Measurements from ENCODE around the gene POLR3K.

The POLR3K gene

DNA sequence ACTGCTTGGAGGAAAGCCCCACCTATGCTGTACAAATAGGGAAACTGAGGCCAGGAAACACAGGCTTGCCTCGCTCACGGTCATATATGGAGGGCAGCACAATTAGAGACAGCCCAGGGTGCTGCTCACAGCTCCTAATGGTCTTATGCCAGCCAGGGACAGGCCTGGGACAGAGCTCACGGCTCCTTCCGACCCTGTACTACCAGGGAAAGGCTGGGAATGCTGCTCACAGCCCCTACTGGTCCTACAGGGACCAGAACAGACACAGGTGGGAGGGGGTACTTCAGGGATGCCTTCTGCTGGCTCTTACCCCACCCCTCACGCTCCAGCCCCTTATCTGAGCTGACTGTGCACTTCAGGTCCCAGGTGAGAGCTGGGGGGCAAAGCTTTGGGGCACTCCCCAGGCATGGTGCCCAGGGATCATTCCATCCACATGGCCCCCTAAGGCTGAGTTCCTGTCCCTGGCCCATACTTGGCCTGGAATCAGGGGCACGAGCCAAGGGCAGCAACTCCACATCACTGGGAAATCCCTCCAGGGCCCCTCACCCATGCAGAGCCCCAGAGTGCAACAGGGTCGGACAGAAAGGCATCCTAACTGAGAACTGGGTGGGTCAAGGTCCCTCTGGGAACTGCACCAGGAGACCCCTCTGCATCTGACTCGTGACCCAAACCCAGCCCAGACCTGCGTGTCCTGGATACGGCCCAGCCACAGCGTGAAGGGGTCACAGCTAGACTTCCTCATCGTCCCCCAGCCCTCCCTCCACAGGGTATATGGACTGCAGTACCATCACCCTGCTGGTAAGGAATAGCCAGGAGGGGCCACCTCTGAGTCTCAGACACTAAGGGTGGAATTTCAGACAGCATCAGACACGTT is 13.1 kb upstream of the POLR3K start:
- no peak for DNase-seq (ENCODE audit: low read depth in 1 of 2, low spot score in 1 of 2)

DNA sequence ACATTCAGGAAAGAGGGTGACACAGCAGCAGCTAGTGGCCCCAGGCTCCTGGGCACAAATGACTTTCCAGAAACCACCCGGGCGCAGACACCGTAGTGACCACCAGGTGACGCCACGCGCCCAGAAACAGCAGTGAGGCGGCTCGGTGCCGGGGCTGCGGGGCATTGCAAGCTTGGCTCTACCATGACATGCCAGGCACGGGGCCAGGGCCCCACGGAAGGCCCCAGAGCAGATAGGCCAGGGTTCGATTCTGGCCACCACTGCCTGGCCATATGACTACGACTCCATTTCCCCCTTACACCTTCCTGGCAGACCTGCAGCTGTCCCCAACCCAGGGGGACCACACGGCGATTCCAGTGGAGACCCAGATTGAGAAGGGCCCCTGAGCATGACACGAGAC is 12.3 kb upstream of the POLR3K start:
- DNase-seq (ENCODE audit: low read depth in 1 of 2, low spot score in 1 of 2) = peak; percentile 80 to 81

GRCh38 chr16:64914-65255 is 11.5 kb upstream of the POLR3K start:
- DNase-seq (ENCODE audit: low read depth in 1 of 2, low spot score in 1 of 2) = no peak

- DNase-seq (ENCODE audit: low read depth in 1 of 2, low spot score in 1 of 2) = no peak
Observed at GRCh38 chr16:63998-64913, 10.8 kb upstream of the POLR3K start.

DNA sequence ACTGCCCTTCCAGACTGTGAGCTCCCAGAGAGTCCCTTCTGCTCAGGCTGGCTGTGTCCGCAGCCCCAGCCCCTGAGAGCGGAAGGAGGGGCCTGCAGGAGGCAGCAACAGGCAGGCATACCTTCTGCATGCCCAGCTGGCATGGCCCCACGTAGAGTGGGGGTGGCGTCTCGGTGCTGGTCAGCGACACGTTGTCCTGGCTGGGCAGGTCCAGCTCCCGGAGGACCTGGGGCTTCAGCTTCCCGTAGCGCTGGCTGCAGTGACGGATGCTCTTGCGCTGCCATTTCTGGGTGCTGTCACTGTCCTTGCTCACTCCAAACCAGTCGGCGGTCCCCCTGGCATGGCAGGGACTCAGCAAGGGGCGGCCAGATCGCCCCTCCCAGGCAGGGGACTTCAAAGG is 10.1 kb upstream of the POLR3K start:
- DNase-seq (ENCODE audit: low read depth in 1 of 2, low spot score in 1 of 2) = no peak

DNA sequence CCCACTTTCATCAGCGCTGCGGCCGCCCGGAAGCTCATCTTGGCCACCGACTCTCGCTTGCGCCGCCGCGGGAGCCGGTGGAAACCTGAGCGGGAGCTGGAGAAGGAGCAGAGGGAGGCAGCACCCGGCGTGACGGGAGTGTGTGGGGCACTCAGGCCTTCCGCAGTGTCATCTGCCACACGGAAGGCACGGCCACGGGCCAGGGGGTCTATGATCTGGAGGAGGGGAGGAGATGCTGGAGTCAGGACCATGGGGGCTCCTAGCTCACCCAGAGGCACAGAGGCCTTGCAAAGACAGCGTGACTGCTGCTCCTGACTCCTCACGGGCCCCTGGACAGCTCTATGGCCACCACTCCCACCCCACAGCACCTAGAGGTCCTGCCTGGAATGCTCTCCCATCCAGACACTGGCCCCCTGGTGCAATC is 9.6 kb upstream of the POLR3K start:
- DNase-seq (ENCODE audit: low read depth in 1 of 2, low spot score in 1 of 2) = no peak

- no peak for DNase-seq (ENCODE audit: low read depth in 1 of 2, low spot score in 1 of 2)
Observed at GRCh38 chr16:62283-62967, 9.0 kb upstream of the POLR3K start.

DNA sequence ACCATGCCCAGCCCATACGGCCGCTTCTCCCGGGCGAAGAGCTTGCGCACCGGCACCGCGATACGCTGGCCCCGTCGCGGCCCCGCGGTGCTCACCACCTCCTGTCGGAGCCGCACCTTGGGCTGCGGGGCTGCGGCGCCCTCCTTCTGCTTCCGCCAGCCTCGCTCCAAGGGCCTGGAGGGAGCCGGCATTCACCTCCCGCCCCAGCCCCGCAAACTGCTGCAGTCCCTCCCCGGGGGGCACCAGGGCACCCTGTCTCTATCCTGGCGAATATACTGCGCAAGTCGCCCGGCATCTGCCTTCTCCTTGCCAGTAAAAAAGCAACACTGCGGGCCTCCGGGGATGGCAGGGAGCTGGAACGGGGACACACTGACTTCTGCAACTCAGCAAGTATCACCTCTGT is 8.5 kb upstream of the POLR3K start:
- DNase-seq (ENCODE audit: low read depth in 1 of 2, low spot score in 1 of 2) = no peak

DNA sequence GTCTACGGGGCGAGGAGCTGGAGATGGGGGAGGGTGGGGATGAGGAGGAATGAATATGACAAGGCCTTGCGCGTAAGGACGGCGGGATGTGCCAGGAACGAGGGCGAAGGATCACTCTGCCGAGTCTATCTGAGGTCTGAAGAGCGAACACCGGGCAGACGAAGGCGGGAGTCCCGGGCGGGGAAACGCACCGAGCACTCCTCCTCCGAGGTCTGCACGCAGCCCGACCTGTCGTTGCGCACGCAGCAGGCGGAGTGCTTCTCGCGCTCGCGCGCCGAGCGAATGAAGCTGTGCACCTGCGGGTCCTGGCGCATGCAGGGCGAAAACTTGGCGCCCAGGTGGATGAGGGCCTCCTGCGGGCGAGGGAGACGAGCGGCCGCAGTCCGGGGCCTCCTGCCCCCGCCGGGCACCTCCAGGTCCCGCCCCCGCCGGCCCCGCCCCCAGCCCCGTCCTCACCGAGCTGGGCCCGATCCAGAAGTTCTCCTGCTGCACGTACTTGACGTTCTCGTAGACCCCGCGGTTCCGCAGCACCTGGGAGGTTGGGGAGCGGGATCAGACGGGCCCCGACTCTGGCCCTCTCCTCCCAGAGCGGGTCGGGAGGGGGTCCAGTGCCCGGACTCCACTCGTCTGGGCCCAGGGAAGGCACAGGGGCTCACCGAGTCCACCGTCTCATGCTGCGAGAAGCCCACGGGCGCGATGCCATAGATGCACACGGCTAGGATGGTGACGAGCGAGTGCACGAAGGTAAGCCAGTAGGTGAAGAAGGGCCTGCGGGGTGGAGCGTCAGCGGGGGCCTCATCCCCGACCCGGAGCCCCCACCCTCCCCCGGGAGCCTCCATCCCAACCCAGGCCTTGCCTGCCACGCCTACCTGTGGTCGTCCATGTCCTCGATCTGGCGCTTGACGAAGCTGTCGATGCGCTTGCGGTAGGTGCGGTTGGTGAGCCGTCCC is 7.8 kb upstream of the POLR3K start:
- no peak for DNase-seq (ENCODE audit: low read depth in 1 of 2, low spot score in 1 of 2)

- DNase-seq (ENCODE audit: low read depth in 1 of 2, low spot score in 1 of 2) = no peak
Observed at GRCh38 chr16:60166-60565, 6.8 kb upstream of the POLR3K start.

GRCh38 chr16:59440-60059 is 6.1 kb upstream of the POLR3K start:
- DNase-seq (ENCODE audit: low read depth in 1 of 2, low spot score in 1 of 2) = no peak

- no peak for DNase-seq (ENCODE audit: low read depth in 1 of 2, low spot score in 1 of 2)
Observed at GRCh38 chr16:58491-59439, 5.4 kb upstream of the POLR3K start.

- no peak for DNase-seq (ENCODE audit: low read depth in 1 of 2, low spot score in 1 of 2)
Observed at GRCh38 chr16:57711-58110, 4.3 kb upstream of the POLR3K start.

- DNase-seq (ENCODE audit: low read depth in 1 of 2, low spot score in 1 of 2) = no peak
Observed at GRCh38 chr16:56231-56927, 3.0 kb upstream of the POLR3K start.

DNA sequence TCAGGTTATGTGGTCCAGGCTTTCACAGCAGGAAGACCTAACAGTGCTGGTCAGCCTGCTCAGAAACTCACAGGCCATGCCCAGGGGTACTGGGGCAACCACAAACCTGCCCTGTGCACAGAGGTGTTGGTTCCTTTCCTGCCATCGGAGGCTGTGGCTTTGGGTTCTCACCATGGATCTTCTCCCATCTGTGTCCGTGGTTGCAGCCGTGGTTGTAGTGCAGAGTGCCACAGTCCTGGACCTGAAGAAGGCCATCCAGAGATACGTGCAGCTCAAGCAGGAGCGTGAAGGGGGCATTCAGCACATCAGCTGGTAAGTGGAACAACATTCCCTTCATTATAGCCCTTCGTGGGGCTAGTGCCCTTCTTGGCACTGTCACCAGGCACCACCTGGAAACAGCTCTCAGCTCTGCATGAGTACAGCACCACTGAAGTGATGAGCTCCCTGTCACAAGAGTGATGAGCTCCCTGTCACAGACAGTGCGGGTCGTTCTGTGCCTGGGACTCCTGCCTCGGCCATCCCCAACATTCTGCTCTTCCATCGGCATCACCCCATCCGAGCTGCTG is 2.2 kb upstream of the POLR3K start:
- DNase-seq (ENCODE audit: low read depth in 1 of 2, low spot score in 1 of 2) = no peak

- DNase-seq (ENCODE audit: low read depth in 1 of 2, low spot score in 1 of 2) = no peak
Observed at GRCh38 chr16:54237-54581, 801 bp upstream of the POLR3K start.

DNA sequence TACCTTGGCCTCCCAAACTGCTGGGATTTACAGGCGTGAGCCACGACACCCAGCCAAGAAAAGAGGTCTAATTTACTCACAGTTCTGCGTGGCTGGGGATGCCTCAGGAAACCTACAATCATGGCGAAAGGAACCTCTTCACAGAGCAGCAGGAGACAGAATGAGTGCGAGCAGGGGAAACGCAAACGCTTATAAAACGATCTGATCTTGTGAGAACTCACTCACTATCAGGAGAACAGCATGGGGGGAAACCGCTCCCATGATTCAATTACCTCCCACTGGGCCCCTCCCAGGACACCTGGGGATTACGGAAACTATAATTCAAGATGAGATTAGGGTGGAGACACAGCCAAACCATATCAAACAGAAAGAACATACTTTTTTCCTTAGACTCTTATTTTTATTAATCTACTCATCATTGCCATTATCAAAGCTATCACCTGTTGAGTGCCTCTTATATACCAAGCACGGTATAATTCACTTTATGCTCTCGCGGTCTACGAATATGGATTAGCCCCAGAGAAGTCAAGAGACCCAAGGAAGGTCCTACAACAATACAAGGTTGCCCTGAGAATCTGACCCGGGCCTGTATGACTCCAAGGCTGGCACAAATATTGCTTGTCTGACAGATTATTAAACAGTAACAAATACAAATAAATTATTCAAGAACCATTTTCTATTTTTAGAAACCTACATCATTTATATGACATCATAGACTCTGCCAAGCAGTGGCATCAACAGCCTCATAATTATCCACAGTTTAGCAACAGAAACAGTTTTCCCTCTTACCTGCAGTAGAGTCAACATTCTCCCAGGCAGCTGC is 2.4 kb downstream of the POLR3K start:
- no peak for DNase-seq (ENCODE audit: low read depth in 1 of 2, low spot score in 1 of 2)

Measured in activated CD4-positive, alpha-beta T cell treated with anti-CD3 and anti-CD28 coated beads, Interleukin-2, amount 50 U/mL, for 24 hours (primary cell).